Effector memory CD8-positive, alpha-beta T cell (primary cell): ENCODE results near the gene DNAJC15.

Source experiments
- ATAC-seq: fragments of 150-1000 bp; cut with Tn5 transposase; replicated peaks from 2 replicates; pipeline ENCODE4 v1.10.0; 2021; ENCODE audit warnings: mild to moderate bottlenecking, moderate library complexity
- DNase-seq, 3 experiments: peaks; one replicate each; pipeline ENCODE4 v3.0.0; 2021
- H3K27ac Mint-ChIP-seq, 2 donors: one replicate each; pipeline ENCODE4 v1.8.0; 2022; ENCODE audit warnings: mild to moderate bottlenecking in 2 of 2, mixed read lengths in 2 of 2, moderate library complexity in 2 of 2
- H3K27me3 Mint-ChIP-seq, 2 donors: one replicate each; pipeline ENCODE4 v1.8.0; 2022; ENCODE audit warnings: mixed read lengths in 2 of 2
- H3K36me3 Mint-ChIP-seq: one replicate; pipeline ENCODE4 v1.8.0; 2022; ENCODE audit warnings: mild to moderate bottlenecking, moderate library complexity, mixed read lengths; ENCODE audit not compliant: insufficient read depth
- H3K4me1 Mint-ChIP-seq, 2 donors: one replicate each; pipeline ENCODE4 v1.8.0; 2022; ENCODE audit warnings: low read depth in 2 of 2, mixed read lengths in 2 of 2
- H3K4me3 Mint-ChIP-seq, 2 donors: one replicate each; pipeline ENCODE4 v1.8.0; 2022; ENCODE audit warnings: mild to moderate bottlenecking in 2 of 2, mixed read lengths in 2 of 2, moderate library complexity in 2 of 2
- H3K9me3 Mint-ChIP-seq, 2 donors: one replicate each; pipeline ENCODE4 v1.8.0; 2022; ENCODE audit warnings: mixed read lengths in 2 of 2

The DNAJC15 gene

GRCh38 chr13:43154839-43155238 lies 131.5 kb downstream of the DNAJC15 start:
- ATAC-seq, result no peak
- Mint-ChIP-seq H3K9me3 (no peaks in the 10 kb centered on the region), H3K4me3 (no peak overlapping the region), H3K4me1 (no peaks in the 10 kb centered on the region), H3K27ac (no peak overlapping the region), H3K36me3 (peaks cover 4% of the 10 kb centered on the region), H3K27me3 (peaks cover 16 to 17% of the 10 kb centered on the region in 2 donors)
- no peak for DNase-seq

- Mint-ChIP-seq H3K27me3 (peaks cover 10 to 16% of the 10 kb centered on the region in 2 donors), H3K9me3 (no peaks in the 10 kb centered on the region), H3K36me3 (no peaks in the 10 kb centered on the region), H3K4me1 (no peaks in the 10 kb centered on the region), H3K4me3 (no peak overlapping the region), H3K27ac (no peak overlapping the region)
- no peak for ATAC-seq
- no peak for DNase-seq
Measured at GRCh38 chr13:43156916-43157315, 133.5 kb downstream of the DNAJC15 start.

- ATAC-seq, result no peak
- H3K4me1 Mint-ChIP-seq, result no peaks in the 10 kb centered on the region
- H3K36me3 Mint-ChIP-seq, result no peaks in the 10 kb centered on the region
- no peak overlapping the region for H3K27ac Mint-ChIP-seq
- H3K4me3 Mint-ChIP-seq, result no peak overlapping the region
- H3K9me3 Mint-ChIP-seq, result no peaks in the 10 kb centered on the region
- DNase-seq, result no peak
- peaks cover 9 to 10% of the 10 kb centered on the region in 2 donors for H3K27me3 Mint-ChIP-seq
Measured at GRCh38 chr13:43157796-43158195, 134.4 kb downstream of the DNAJC15 start.

GRCh38 chr13:43158516-43158915 lies 135.1 kb downstream of the DNAJC15 start:
- no peak overlapping the region for H3K27ac Mint-ChIP-seq
- H3K4me1 Mint-ChIP-seq, result no peaks in the 10 kb centered on the region
- H3K4me3 Mint-ChIP-seq, result no peak overlapping the region
- no peaks in the 10 kb centered on the region for H3K9me3 Mint-ChIP-seq
- ATAC-seq, result no peak
- H3K36me3 Mint-ChIP-seq, result no peaks in the 10 kb centered on the region
- H3K27me3 Mint-ChIP-seq, result peaks cover 2 to 7% of the 10 kb centered on the region in 2 donors
- no peak for DNase-seq

- Mint-ChIP-seq H3K4me3 (no peak overlapping the region), H3K36me3 (no peaks in the 10 kb centered on the region), H3K27me3 (peaks cover 0 to 2% of the 10 kb centered on the region in 2 donors), H3K9me3 (no peaks in the 10 kb centered on the region), H3K4me1 (no peaks in the 10 kb centered on the region), H3K27ac (no peak overlapping the region)
- no peak for ATAC-seq
- no peak for DNase-seq
Measured at GRCh38 chr13:43159026-43159461, 135.7 kb downstream of the DNAJC15 start.
